ENCODE results near the gene CYBRD1.

CYBRD1 gene

DNA sequence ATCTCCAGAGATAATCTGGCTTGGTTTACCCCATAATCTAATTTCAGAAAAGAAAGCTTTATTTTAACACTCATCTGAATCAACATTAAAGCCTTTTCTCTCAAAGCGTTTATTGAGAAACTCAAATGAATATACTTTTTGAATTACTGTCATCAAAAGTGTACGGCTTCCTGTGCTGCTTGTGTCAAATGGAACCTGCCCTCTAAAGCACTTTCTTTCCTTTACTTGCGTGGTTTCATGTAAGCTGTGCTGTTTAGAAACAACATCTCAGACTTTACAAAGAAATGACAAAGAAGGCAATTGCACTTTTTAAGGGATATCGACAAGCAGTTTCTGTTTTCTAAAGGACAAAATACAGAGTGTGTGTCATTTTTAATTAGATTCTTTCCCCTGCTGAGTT lies 35.1 kb downstream of the CYBRD1 start:
- DNase-seq, result no peak

- no peak for DNase-seq
These were observed 41.0 kb downstream of the CYBRD1 start for GRCh38 chr2:171563301-171563700.

DNA sequence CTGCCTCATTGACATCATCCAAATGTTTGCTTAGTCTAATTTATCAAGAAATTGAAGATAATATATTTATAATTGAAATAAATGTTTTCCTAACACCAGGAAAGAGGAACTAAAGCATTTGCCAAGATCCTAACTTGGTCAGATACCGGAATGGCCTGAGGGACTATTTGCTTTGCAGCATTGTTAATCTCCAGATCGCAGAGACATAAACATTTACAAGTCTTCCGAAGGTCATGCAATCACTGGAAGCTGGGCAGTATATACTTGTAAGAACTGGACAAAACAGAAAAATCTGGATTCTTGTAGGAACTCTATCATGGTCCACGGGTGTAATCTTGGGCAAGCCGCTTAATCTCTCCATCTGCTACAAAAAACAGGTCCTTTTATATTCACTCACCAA lies 42.2 kb downstream of the CYBRD1 start:
- no peak for DNase-seq

- DNase-seq, result no peak
These were observed 43.8 kb downstream of the CYBRD1 start for GRCh38 chr2:171566057-171566456.

DNA sequence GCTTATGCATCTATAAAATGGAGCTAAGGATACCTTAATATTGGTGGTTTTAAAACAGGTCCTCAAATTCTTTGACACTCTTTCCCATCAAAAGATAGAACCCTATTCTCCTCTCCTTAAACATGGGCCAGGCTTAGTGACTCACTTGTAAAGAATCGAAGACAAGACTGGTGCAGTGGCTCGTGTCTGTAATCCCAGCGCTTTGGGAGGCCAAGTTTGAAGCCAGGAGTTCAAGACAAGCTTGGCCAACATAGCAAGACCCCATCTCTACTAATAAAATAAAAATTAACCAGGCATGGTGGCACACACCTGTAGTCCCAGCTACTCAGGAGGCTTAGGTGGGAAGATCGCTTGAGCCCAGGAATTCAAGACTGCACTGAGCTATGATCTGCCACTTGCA lies 44.5 kb downstream of the CYBRD1 start:
- DNase-seq, result no peak

- no peak for DNase-seq
These were observed 45.8 kb downstream of the CYBRD1 start for GRCh38 chr2:171568089-171568488.

- DNase-seq, result no peak
These were observed 49.4 kb downstream of the CYBRD1 start for GRCh38 chr2:171571721-171572120.

- DNase-seq, result peak; percentile 82
These were observed 52.0 kb downstream of the CYBRD1 start for GRCh38 chr2:171574149-171574795.

GRCh38 chr2:171575606-171576005 lies 53.3 kb downstream of the CYBRD1 start:
- no peak for DNase-seq

GRCh38 chr2:171578127-171578803 lies 56.0 kb downstream of the CYBRD1 start:
- DNase-seq, result no peak

GRCh38 chr2:171579481-171579880 lies 57.2 kb downstream of the CYBRD1 start:
- DNase-seq, result no peak

DNA sequence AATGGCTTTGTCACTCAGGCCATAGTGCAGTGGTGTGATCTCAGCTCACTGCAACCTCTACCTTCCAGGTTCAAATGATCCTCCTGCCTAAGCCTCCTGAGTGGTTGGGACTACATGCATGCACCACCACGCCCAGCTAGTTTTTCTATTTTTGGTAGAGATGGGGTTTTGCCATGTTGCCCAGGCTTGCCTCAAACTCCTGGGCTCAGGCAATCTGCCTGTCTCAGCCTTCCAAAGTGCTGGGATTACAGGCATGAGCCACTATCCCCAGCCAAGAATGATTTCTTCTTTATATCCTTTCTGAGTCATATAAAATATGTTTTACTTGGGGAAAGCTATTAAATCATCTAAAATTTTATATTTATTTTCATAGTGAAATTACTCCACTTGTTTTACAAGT lies 61.3 kb downstream of the CYBRD1 start:
- no peak for DNase-seq

GRCh38 chr2:171584001-171584400 lies 61.7 kb downstream of the CYBRD1 start:
- no peak for DNase-seq

DNA sequence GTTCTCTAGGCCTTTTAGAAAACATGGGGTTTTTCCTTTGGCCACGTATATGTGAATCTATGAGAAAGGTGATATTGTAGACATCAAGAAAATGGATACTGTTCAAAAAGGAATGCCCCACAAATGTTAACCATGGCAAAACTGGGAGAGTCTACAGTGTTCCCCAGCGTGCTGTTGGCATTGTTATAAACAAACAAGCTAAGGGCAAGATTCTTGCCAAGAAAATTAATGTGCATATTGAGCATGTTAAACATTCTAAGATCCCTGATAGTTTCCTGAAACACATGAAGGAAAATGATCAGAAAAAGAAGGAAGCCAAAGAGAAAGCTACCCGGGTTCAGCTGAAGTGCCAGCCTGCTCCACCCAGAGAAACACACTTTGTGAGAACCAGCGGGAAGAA lies 64.9 kb downstream of the CYBRD1 start:
- no peak for DNase-seq

DNA sequence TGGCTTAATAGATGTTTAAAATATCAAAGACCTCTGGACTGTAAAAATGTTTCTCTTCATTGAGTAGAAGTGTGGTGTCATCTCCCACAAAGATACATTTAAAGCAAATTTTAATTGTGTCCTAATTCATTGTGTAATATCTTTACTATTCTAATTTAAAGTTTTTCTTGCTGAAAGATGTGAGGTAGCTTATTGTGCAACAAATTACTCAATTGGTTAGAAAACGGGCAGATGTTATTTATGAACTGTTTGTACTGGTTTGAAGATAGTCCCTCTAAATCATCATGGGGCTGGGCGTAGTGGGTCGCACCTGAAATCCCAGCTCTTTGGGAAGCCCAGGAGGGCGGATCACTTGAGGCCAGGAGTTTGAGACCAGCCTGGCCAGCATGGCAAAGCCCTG lies 65.3 kb downstream of the CYBRD1 start:
- no peak for DNase-seq

DNA sequence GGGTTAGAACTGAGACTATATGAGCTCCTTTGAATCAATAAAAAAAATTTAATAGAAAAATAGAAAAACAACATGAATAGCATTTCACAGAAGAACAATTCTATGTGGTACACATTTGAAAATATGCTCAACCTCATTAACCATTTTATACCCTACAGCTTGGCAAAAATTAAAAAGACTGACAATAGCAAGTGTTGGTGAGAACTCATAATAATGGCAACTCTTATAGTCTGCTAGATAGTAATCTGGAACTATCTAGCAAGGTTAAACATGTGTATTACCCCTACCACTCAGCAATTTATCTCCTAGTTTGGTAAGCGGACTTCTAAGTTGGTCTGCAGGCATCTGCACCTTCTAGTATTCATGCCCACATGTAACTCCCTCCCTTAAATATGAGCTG lies 67.8 kb downstream of the CYBRD1 start:
- no peak for DNase-seq

DNA sequence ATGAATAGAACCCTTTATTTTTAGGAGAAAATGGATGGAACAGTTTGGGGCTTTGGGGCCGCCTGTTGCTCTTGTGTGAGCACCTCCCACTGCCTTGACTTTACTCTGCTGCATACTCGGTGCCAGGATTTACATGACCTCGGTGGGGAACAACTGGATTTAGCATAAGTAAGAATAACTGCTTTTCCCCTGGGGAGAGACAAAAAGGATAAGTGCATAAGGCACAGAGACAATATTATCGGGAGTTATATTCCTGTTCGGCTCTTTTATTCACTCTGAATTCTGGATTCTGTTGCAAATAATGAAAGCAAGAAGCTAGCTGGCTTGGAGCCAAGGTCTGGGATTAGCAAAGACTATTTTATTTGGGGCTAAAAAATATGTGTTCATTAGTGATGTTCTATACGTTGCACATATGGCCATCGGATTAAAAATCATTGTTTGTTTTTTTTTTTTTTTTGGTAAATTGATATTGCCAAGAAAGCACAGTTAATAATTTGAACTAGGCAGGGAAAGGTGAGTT lies 69.8 kb downstream of the CYBRD1 start:
- DNase-seq, result no peak

GRCh38 chr2:171595456-171595855 lies 73.2 kb downstream of the CYBRD1 start:
- no peak for DNase-seq

GRCh38 chr2:171595896-171596295 lies 73.6 kb downstream of the CYBRD1 start:
- DNase-seq, result no peak

- DNase-seq, result peak; percentile 66
These were observed 76.5 kb downstream of the CYBRD1 start for GRCh38 chr2:171598713-171599319.

GRCh38 chr2:171600126-171600525 lies 77.9 kb downstream of the CYBRD1 start:
- no peak for DNase-seq

DNA sequence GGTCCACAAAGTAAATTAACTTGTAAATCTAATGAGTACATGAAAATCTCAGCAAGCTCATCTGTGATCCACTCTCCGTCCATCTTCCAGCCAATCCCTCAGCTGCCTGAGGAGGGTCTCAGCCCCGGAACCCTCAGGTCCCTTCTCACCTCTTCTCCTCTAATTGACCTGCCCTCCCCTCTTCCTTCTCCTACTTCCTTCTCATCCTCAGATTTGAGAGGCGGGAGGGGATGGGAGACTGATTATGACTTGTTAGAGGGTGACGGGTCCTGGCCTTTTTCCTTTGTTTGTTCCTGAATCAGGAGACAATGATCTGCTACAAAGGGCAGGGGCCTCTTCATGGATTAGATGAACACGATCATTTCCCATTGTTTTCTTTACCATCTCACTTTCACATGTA lies 80.1 kb downstream of the CYBRD1 start:
- DNase-seq, result no peak

All from CD4-positive, alpha-beta T cell treated with Interleukin-21 for 1 hour (primary cell).